Rectal smooth muscle tissue (tissue), 1 donor: ENCODE measurements around the gene LCK.

Source experiments
- H3K27ac ChIP-seq: one replicate; pipeline ENCODE4 v1.7.0; 2013; ENCODE audit warnings: low read depth, low read length, inconsistent platforms
- H3K27me3 ChIP-seq: one replicate; pipeline ENCODE4 v1.7.0; 2013; ENCODE audit warnings: low read length; ENCODE audit not compliant: control insufficient read depth, insufficient read depth
- H3K36me3 ChIP-seq: one replicate; pipeline ENCODE4 v1.7.0; 2013; ENCODE audit warnings: low read length; ENCODE audit not compliant: control insufficient read depth, insufficient read depth
- H3K4me1 ChIP-seq: one replicate; pipeline ENCODE4 v1.7.0; 2013; ENCODE audit warnings: low read length; ENCODE audit not compliant: control insufficient read depth, insufficient read depth
- H3K4me3 ChIP-seq: one replicate; pipeline ENCODE4 v1.7.0; 2013; ENCODE audit warnings: low read length
- H3K9ac ChIP-seq: one replicate; pipeline ENCODE4 v1.7.0; 2013; ENCODE audit warnings: low read length

Gene LCK

GRCh38 chr1:32250893-32251716 lies at the start of gene LCK:
TSS of gene LCK (plus strand) at chr1:32251265. CDS start at chr1:32274330, 23,065 bp downstream.
- Histone ChIP-seq H3K27ac (no peak within 1 kb of the TSS), H3K27me3 (no peaks in the 10 kb centered on the region), H3K4me3 (peak within 1 kb of the TSS; percentile 47), H3K9ac (no peak within 1 kb of the TSS), H3K4me1 (peaks cover 5% of the 10 kb centered on the region), H3K36me3 (no peaks in the 10 kb centered on the region)

- H3K4me3 ChIP-seq = peak overlapping the region; percentile 88
- no peaks in the 10 kb centered on the region for H3K36me3 ChIP-seq
- H3K9ac ChIP-seq = peak overlapping the region; percentile 94
- H3K27ac ChIP-seq = no peak overlapping the region
- H3K27me3 ChIP-seq = no peaks in the 10 kb centered on the region
- peaks cover 21% of the 10 kb centered on the region for H3K4me1 ChIP-seq
Measured at GRCh38 chr1:32204943-32205361, 46.1 kb upstream of the LCK start.

GRCh38 chr1:32205401-32206370 lies 45.4 kb upstream of the LCK start, which contains the start of gene IQCC:
TSS of gene IQCC (plus strand) at chr1:32205671. CDS start at chr1:32205682, 11 bp downstream.
- H3K4me3 ChIP-seq = peak within 1 kb of the TSS; percentile 88
- no peaks in the 10 kb centered on the region for H3K36me3 ChIP-seq
- H3K27me3 ChIP-seq = no peaks in the 10 kb centered on the region
- peaks cover 19% of the 10 kb centered on the region for H3K4me1 ChIP-seq
- no peak within 1 kb of the TSS for H3K27ac ChIP-seq
- H3K9ac ChIP-seq = peak within 1 kb of the TSS; percentile 94

GRCh38 chr1:32208469-32208868 lies 42.6 kb upstream of the LCK start:
- Histone ChIP-seq H3K9ac (no peak overlapping the region), H3K27me3 (no peaks in the 10 kb centered on the region), H3K4me1 (peaks cover 10% of the 10 kb centered on the region), H3K4me3 (no peak overlapping the region), H3K27ac (no peak overlapping the region), H3K36me3 (no peaks in the 10 kb centered on the region)

- Histone ChIP-seq H3K9ac (no peak within 1 kb of the TSS), H3K4me3 (no peak within 1 kb of the TSS), H3K4me1 (peaks cover 10% of the 10 kb centered on the region), H3K27ac (no peak within 1 kb of the TSS), H3K27me3 (no peaks in the 10 kb centered on the region), H3K36me3 (no peaks in the 10 kb centered on the region)
Measured at GRCh38 chr1:32208891-32209328, 42.2 kb upstream of the LCK start, which contains the start of gene DCDC2B. TSS of gene DCDC2B (plus strand) at chr1:32209089. CDS start at chr1:32209094, 5 bp downstream.

- peaks cover 2% of the 10 kb centered on the region for H3K4me1 ChIP-seq
- H3K36me3 ChIP-seq = peaks cover 20% of the 10 kb centered on the region
- no peak overlapping the region for H3K4me3 ChIP-seq
- H3K27me3 ChIP-seq = no peaks in the 10 kb centered on the region
- no peak overlapping the region for H3K27ac ChIP-seq
- no peak overlapping the region for H3K9ac ChIP-seq
Measured at GRCh38 chr1:32215629-32216480, 35.2 kb upstream of the LCK start.

DNA sequence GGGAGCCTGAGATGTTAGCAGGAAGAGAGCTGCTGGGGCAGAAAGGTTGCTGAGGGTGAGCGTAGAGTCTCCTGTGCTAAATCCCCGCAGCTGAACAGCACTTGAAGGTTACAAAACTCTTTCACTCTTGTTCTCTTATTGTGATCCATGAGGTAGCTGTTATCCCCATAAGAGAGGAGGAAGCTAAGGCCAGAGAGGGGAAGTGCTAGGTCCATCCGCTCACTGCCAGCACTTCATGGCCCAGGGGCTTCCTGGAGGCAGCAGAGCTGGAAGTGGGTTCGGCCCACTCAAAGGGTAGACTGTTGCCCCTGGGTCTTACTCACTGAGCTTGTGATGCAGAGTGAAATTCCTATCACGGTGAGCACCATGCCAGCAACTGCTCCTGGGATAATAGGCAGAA lies 34.5 kb upstream of the LCK start:
- no peaks in the 10 kb centered on the region for H3K27me3 ChIP-seq
- H3K4me3 ChIP-seq = no peak overlapping the region
- H3K27ac ChIP-seq = no peak overlapping the region
- peaks cover 7% of the 10 kb centered on the region for H3K4me1 ChIP-seq
- peaks cover 20% of the 10 kb centered on the region for H3K36me3 ChIP-seq
- no peak overlapping the region for H3K9ac ChIP-seq

DNA sequence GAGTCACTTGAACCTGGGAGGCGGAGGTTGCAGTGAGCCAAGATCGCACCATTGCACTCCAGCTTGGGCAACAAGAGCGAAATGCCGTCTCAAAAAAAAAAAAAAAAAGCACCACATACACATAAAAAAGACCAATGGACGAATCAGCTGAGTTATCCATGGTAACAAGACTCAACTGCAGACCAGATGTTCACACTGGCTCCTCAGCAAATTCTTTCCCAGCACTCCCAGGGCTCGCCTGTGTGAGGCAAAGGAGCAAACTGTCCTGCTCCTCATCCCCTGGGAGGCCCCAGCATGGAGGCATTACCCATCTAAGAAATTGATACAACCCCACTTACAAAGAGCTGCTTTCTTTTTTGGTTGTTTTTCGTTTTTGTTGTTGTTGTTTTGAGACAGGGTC lies 32.0 kb upstream of the LCK start:
- H3K27ac ChIP-seq = no peak overlapping the region
- H3K9ac ChIP-seq = no peak overlapping the region
- H3K36me3 ChIP-seq = peaks cover 20% of the 10 kb centered on the region
- no peaks in the 10 kb centered on the region for H3K27me3 ChIP-seq
- H3K4me1 ChIP-seq = peaks cover 12% of the 10 kb centered on the region
- no peak overlapping the region for H3K4me3 ChIP-seq

DNA sequence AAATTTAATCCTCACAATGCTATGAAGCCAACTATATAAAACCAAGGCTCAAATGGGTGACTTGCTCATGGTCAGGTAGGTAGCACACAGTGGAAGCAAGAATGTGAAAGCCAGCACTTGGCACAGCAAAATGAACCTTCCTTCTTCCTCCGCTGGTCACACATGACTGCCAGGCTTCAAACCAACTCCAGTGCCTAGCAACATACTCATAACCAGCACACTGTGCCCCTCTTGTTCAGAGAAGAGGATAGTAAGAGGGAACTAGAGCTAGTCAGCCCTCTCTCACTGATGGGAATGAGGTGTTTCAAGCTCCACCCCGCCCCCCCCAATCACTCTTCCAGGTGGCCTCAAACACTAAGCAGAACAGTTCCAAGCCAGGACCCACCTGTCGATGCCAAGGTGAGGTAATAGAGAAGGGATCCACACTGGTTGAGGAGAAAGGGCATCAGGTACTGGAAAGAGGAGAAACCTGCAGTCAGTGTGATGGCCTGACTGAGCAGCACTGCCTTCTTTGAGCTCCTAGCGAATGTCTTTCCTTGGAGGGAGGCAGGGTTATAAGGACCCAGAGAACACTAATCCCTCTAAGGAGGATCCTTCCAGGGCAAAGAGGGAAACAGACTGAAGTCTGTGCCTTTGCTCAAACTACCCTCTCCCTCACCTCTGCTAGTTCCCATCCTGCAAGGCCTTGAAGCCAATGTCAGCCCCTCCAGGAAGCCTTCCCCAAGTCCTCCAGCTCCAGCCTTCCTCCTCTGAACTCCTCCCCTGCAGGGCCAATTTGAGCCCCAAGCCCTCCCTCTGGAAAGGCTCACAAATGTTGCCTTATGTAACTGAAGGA lies 30.1 kb upstream of the LCK start:
- H3K9ac ChIP-seq = no peak overlapping the region
- no peaks in the 10 kb centered on the region for H3K27me3 ChIP-seq
- H3K4me3 ChIP-seq = peak overlapping the region; percentile 97
- peaks cover 9% of the 10 kb centered on the region for H3K36me3 ChIP-seq
- H3K4me1 ChIP-seq = peaks cover 12% of the 10 kb centered on the region
- no peak overlapping the region for H3K27ac ChIP-seq

GRCh38 chr1:32221581-32221979 lies 29.5 kb upstream of the LCK start:
- Histone ChIP-seq H3K36me3 (peaks cover 5% of the 10 kb centered on the region), H3K27me3 (no peaks in the 10 kb centered on the region), H3K4me1 (peaks cover 12% of the 10 kb centered on the region), H3K4me3 (peak overlapping the region; percentile 97), H3K9ac (peak overlapping the region; percentile 27), H3K27ac (peak overlapping the region; percentile 94)
